ENCODE measurements around the gene ARHGEF17.
"Not testable (repeated sequence)": the region's sequence is repeated elsewhere in the genome, so short reads cannot be mapped to it uniquely, and the experiment has no call there.

The ARHGEF17 gene, protein sequence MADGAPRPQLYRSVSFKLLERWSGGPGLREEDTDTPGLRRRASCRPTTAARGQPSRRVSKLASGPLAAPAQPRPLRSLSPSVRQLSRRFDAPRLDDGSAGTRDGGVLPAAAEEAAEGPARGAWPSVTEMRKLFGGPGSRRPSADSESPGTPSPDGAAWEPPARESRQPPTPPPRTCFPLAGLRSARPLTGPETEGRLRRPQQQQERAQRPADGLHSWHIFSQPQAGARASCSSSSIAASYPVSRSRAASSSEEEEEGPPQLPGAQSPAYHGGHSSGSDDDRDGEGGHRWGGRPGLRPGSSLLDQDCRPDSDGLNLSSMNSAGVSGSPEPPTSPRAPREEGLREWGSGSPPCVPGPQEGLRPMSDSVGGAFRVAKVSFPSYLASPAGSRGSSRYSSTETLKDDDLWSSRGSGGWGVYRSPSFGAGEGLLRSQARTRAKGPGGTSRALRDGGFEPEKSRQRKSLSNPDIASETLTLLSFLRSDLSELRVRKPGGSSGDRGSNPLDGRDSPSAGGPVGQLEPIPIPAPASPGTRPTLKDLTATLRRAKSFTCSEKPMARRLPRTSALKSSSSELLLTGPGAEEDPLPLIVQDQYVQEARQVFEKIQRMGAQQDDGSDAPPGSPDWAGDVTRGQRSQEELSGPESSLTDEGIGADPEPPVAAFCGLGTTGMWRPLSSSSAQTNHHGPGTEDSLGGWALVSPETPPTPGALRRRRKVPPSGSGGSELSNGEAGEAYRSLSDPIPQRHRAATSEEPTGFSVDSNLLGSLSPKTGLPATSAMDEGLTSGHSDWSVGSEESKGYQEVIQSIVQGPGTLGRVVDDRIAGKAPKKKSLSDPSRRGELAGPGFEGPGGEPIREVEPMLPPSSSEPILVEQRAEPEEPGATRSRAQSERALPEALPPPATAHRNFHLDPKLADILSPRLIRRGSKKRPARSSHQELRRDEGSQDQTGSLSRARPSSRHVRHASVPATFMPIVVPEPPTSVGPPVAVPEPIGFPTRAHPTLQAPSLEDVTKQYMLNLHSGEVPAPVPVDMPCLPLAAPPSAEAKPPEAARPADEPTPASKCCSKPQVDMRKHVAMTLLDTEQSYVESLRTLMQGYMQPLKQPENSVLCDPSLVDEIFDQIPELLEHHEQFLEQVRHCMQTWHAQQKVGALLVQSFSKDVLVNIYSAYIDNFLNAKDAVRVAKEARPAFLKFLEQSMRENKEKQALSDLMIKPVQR (N-terminal part only)

GRCh38 chr11:73308003-73308960, at the start of gene ARHGEF17:
ARHGEF17 (plus strand) TSS chr11:73308276; CDS start chr11:73308639, 363 bp downstream.
- DNase-seq, result peak; percentile 51

DNA sequence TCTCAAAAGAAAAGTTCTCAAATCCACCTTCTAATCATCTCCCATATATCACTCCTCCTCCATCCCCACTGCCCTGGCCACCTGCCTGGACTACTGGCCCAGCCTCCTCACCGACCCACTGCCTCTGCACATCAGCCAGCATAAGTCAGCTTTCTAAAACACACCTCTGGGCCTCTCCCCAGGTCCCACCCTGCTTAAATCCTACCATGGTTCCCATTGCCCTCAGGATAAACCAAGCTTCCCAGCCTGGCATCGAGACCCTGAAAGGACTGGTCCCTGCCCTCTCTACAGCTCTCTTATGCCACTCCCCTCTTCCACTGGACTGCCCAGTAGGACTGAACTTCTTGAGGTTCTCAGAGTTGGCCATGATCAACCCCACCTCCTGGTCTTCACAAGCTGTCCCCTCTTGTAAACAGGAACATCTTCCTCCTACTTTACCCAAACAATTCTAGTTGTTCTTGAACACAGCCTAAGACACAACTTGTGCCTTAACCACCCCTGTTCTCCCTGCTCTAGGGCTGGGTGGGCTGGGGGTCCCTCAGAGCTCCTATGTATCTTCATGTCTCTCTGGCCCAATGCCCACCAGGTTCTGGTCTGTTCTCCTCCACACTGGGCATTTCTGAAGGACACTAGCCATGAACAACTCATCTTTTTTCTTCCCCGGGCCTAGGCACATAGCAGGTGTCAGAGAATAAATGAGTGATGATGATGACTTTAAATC, 48.5 kb upstream of the ARHGEF17 start:
- no peak for DNase-seq

DNA sequence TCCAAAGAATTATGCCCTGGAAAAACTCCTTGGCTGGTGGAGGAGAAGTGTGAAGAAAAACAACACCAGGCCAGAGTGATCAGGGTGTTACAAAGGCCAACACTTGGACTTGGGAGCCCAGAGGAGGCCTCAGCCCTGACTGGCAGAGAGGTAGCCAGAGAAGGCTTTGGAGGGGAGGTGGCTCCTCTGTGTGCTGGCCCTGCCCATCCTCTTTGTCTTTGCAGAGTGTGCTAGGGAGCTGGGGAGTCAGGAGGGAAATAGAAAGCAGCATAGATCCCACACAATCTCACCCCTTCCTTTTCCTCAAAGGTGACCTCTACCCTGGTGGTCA, 48.0 kb upstream of the ARHGEF17 start:
- no peak for DNase-seq

- DNase-seq, result no peak
Measured at GRCh38 chr11:73262851-73263495, 45.1 kb upstream of the ARHGEF17 start.

- no peak for DNase-seq
Measured at GRCh38 chr11:73263640-73264039, 44.4 kb upstream of the ARHGEF17 start.

DNA sequence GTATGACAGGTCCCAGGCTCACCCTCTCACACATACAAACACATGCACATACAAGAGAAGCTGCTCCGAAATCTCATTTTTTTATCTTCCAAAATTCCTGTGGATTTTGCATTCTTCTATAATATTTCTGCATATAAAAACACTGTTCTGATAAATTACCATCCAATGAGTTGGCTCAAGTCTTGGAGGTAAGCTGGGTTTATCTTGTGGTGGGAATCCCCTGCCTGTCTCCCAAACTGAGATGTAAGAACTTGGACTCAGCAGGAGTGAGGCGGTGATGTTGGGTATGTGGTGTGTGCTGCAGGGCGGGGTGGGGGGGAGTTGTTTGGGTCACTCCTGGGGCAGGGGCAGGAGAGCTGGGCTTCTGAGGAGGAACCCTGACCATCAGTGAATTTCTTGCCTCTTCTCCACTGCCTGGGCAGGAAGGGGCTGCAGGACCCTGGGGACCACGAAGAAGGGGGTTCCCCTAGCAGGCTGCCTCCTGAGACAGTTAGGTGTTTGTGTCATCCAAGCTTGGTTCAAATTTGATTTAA, 42.7 kb upstream of the ARHGEF17 start:
- DNase-seq, result no peak

GRCh38 chr11:73265853-73266645, 42.0 kb upstream of the ARHGEF17 start:
- DNase-seq, result no peak

DNA sequence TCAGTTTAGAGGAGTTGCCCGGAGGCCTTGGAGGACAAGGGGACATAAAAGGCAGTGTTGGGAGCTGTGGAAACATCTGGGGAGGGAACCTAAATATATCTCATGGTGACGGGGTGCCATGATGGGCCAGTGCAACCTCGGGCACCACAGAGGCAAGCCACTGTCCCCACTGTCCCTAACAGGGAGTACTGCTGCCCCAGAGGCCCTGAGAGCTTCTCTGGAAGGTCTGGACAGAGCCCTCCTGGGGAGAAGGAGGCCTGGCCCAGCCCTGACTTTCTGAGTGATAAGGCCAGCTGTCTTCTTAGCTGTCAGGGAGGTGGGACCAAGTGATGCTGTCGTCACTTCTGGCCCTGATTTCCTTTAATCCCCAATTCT, 41.4 kb upstream of the ARHGEF17 start:
- no peak for DNase-seq

- no peak for DNase-seq
Measured at GRCh38 chr11:73267122-73267846, 40.8 kb upstream of the ARHGEF17 start.

GRCh38 chr11:73267906-73268540, 40.1 kb upstream of the ARHGEF17 start:
- no peak for DNase-seq

- DNase-seq, result no peak
Measured at GRCh38 chr11:73268671-73269271, 39.3 kb upstream of the ARHGEF17 start.

DNA sequence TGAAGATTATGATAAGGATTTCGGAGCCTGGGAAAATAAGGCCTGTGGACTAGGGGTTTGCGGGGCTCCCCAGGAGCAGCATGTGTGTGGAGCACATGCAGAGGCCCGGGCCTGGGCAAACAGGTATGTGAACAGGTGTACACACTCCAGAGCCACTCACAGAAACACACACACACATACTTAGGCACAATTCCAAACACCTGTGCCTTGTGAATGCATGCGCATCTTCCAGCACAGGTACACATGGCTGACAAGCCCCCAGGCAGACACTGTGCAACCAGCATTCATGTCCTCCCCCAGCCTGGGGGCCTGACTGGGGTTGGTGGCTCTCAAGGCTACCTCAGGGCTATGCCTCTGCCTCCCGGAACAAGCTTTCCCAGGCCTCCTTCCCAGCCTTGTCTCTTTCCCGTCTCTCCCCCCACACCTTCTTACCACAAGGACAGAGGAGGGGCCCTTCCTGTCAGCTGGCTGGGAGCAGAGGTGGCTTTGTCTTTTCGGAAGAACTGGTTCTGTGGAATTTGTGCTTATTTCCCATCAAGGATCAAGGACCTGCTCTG, 38.5 kb upstream of the ARHGEF17 start:
- no peak for DNase-seq

GRCh38 chr11:73270016-73270854, 37.8 kb upstream of the ARHGEF17 start:
- no peak for DNase-seq

DNA sequence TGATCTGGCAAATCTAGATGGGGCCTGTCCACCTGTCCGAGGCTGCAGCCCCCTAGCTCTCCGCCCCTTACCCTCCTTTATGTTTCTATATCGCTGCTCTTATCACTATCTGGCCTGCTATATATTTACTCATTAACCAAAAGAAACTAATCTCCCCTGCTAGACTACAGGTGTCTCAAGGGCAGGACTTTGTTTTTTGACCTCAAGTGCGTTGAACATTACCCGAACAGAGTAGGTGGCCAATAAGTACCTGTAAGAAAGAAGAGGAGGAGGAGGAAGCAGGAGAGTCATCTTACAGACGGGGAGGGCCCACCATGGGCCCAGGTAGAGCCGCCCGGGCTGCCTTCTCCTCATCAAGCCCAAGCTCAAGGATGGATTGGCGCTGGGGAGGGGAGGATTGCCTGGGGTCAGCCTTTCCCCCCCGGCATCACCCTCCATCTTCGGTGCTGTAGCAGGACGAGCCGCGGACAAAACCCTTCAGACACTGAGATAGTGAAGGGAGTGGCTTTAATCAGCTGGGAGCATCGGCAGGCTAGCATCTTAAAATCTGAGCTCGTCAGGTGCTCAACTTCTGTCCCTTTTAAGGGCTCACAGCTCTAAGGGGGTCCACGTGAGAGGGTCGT, 37.1 kb upstream of the ARHGEF17 start:
- DNase-seq, result no peak

- not testable (repeated sequence) for DNase-seq
Measured at GRCh38 chr11:73271478-73271865, 36.6 kb upstream of the ARHGEF17 start.

- no peak for DNase-seq
Measured at GRCh38 chr11:73271936-73272679, 36.0 kb upstream of the ARHGEF17 start, which contains the start of gene P2RY6. P2RY6 (plus strand) TSS chr11:73272338; CDS start chr11:73296519, 24,181 bp downstream.
